ENCODE data around the gene TMEM171.

The TMEM171 gene

DNA sequence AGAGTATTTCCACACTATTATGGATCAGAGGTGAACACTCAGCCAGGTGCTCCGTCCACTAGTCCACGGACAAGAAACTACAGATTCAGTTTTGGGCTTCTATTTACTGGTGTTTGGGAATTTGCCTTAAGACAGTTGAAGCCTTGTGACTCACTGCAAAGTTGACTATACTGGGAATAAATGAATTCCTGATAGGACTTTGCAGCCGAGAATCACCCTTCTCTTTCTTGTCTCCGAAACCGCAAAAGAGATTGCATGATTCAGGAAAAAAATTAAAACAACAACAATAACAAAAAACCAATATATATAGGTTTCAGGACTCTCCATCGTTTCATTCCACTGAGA lies 716 bp downstream of the TMEM171 start:
- no peak for DNase-seq

GRCh38 chr5:73122875-73123810 lies 2.8 kb downstream of the TMEM171 start:
- no peak for DNase-seq

DNA sequence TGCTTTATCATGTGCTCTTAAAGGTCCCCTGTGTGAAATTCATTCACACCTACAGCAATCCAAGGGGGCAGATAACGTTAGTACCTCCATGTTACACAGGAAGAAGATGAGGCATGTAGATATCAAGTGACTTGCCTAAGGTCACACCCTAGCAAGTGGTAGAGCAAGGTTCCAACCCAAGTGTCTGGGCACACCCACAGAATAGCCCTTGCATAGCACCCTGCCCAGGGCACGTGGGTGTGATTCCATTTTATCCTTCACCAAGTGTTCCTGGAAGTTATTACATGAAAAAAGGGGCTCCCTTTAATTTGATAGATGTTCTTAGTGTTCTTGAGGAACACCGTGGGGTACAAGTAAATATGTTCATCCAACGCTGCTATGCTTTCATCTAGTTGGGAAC lies 4.9 kb downstream of the TMEM171 start:
- no peak for DNase-seq

GRCh38 chr5:73126381-73126780 lies 6.0 kb downstream of the TMEM171 start:
- DNase-seq = no peak

DNA sequence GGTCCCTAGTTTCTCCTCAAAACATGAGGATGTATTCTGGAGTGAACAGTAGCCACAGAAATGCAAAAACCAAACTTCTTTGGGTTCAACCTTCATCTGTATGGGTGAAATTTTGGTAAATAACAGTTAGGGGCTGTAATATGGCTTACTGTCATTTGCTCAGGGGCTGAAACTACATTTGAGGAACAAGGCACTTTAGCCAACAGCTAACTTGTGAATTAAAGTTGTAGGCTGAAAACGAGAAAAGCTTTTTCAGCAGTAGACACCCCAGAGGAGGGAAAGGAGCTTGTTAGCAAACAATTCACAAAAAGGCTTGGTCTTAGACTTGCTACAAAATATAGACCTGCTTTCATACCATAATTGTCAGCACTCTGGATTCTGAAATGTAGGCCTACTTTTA lies 6.6 kb downstream of the TMEM171 start:
- DNase-seq = no peak

DNA sequence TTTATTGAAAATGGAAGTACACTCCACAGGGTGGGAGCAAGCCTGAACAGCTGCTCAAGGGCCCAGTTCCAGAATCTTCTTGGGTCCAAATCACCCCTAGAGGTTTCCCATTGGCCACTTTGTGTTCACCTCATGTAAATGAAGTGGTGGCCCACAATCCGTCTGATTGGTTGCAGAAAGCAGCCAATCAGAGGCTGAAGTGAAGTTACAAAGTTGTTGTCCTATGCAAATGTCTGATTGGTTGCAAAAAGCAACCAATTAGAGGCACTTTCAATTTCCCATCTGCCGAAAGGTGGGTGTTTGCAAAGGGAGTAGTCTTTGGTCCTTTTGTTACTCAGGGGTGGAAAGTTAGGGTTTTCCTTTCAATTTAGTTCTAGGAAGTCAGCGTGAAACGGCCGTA lies 8.8 kb downstream of the TMEM171 start:
- DNase-seq = no peak

DNA sequence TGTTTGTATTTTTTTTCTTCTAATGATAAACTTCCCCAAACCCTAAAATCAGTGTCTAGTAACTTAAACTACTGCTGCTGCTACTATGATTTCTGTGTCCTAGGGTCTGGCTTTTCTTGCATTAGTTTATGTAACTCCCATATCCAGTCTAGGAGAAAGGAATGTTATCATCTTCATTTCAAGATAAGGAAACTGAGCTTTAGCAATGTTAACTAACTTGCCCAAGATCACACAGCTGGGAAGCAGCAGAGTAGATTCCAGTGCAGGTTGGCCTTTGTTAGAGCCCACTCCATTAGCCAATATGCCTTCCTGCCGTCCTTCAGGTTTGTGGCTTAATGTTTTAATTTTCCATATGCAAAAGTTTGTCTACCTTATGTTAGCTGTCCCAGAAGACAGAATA lies 10.4 kb downstream of the TMEM171 start:
- DNase-seq = no peak

DNA sequence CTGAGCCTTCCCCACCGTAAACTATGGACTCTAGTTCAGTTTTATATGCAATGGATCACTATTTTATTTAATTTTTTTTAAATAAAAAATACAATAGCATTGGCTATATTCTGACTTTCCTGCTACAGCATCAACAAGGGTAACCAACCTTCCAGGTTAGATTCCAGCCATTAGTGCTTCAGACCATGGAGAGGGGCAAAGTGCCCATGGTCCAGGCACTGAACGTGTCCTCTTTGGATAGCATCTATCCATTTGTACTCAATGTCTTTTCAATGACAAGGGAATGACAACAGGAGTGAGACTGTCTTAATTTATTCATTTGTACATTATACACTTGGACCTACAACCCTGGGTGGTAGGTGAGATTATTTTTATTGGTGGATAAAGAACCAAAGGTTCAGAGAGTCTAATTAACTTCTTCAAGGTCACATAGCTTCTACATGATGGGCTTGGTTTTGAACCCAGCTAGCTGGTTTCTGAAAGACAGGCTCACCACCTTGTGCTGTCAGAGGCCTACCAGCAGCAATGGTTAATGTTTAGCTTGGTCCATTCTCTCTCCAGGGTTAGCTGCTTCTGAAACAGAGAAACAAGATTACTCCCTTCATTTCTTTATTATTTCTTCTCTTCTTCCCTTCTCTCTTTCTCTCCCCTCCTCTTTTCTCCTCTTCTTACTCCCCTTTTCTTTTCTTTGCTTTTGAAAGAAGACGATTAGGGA lies 11.5 kb downstream of the TMEM171 start:
- no peak for DNase-seq

- no peak for DNase-seq
These were observed 12.4 kb downstream of the TMEM171 start for GRCh38 chr5:73132759-73133158.

- no peak for DNase-seq
These were observed 14.6 kb downstream of the TMEM171 start for GRCh38 chr5:73135021-73135420.

DNA sequence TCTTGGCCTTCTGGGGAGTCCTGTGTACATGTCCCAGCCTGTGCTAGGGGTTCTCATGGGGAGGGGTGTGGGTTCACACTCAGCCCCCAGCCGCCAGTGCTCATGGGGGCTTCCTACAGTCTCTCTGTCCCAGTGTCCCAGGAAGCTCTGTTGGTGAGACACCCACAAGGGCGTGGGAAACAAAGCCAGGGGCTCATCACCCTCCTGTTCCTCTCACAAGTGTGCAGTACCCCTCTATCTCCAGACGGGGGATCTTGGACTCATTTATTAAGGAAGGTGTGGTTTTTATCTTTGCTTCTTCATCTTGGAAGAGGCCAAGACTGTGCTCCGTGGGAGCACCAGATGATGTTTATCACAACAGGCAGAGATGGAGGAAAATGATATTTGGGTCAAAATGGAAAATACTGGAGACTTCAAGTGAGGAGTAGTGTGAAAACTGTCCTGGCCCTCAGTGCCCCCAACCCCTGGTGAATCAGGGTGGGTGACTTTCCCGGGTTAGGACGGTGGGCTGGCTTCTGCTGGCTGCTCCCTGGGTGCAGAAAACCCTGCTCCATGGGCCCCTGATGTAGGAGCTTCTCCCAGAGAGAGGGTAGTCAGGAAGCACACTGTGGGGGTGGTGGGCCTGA lies 15.2 kb downstream of the TMEM171 start:
- peak; percentile 11 to 27 for DNase-seq

GRCh38 chr5:73136055-73136562 lies 15.7 kb downstream of the TMEM171 start:
- no peak for DNase-seq

DNA sequence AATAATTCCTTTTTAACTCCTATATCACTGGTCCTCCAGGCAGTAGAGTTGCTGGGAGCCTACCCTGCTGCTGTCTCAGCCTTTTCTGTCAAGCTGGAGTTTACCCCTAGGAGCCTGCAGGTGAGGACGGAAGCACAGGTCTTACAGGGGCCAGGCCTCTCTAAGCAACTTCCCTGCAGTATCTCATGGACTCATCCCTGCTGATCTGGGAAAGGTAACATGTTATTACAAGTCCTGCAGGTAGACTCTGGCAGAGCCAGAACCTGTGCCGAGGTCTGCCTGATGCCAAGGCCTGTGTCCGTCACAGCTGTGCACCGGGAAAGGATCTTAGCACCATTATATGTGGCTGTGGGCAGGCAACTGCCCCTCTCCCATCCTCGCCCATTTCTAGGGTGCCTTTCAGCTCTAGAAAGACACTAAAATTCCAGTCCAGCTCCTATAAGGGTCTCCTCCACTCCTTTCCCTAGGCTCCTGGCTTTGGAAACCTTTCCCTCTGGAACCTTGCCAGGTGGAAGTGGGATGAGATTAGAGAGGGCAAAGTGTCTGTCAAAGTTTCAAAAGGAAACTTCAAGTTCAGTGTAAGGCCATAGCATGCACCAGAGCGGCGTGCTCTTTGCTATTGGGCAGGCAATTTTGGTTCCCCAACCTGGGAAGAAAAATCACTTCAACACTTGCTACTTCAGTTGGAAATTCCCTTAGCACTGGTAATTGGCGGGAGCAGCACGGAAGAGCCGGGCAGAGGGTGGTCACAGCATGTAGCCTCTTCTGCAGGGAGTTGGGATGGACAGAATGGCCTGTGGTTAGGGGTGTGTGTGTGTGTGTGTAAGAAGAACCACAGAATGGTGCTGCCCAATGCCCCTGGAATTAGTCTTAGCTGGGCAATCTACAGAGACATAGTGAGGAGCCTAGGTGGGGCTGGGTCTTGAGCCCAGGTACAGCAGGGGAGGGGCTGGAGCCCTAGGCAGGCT lies 17.5 kb downstream of the TMEM171 start:
- DNase-seq = no peak

GRCh38 chr5:73139485-73139884 lies 19.1 kb downstream of the TMEM171 start:
- no peak for DNase-seq

GRCh38 chr5:73140801-73141200 lies 20.4 kb downstream of the TMEM171 start:
- no peak for DNase-seq

DNA sequence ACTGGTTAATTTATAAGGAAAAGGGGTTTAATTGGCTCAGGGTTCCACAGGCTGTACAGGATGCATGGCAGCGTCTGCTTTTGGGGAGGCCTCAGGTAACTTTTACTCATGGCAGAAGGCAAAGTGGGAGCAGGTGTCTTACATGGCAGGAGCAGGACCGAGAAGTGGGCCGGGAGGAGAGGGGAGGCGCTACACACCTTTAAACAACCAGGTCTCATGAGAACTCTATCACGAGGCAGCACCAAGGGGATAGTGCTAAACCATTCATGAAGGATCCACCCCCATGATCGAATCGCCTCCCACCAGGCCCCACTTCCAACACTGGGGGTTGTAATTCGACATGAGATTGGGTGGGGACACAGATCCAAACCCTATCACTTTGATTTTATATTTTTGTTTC lies 21.7 kb downstream of the TMEM171 start:
- DNase-seq = no peak

- no peak for DNase-seq
These were observed 23.3 kb downstream of the TMEM171 start for GRCh38 chr5:73143716-73144115.

GRCh38 chr5:73149540-73149939 lies 29.2 kb downstream of the TMEM171 start:
- no peak for DNase-seq

DNA sequence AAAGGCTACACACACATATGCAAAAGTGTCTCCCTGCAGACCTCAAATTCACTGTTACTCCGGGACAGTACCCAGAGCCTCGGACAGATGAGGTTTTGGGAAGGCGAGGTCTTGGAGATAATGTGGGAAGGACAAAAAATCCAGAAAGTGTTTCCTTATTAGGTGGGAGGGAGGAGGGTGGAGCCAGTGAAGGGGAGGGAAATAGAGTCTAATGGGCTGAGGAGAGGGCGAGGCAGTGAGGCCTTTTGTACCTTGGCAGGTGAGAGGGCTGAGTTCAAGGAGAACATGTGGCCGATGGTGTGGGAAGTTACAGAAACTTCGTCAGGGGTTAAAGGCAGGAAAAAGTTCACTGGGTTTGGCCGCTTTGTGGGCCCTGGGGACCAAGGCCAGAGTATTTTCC lies 30.5 kb downstream of the TMEM171 start:
- no peak for DNase-seq

GRCh38 chr5:73151766-73152410 lies 31.5 kb downstream of the TMEM171 start:
- DNase-seq = no peak
